ENCODE data around the gene TUBB1. TPM values are rescaled to one million over a fixed set of nuclear protein-coding genes. Genes with fewer than 3 reads are reported as not detected.

The TUBB1 gene
- polyA plus RNA-seq, 4 donors, result 1.5 to 3.4 (median 1.9) TPM

GRCh38 chr20:58988565-58988882 is 30.7 kb upstream of the TUBB1 start:
- DNase-seq (ENCODE audit: low read depth in 4 of 4, low spot score in 3 of 4), result no peak

- DNase-seq (ENCODE audit: low read depth in 4 of 4, low spot score in 3 of 4), result no peak
Measured at GRCh38 chr20:58989196-58989595, 30.0 kb upstream of the TUBB1 start.

- no peak for DNase-seq (ENCODE audit: low read depth in 4 of 4, low spot score in 3 of 4)
Measured at GRCh38 chr20:58990651-58991445, 28.4 kb upstream of the TUBB1 start.

GRCh38 chr20:58991715-58992114 is 27.5 kb upstream of the TUBB1 start:
- no peak for DNase-seq (ENCODE audit: low read depth in 4 of 4, low spot score in 3 of 4)

GRCh38 chr20:58992911-58993310 is 26.3 kb upstream of the TUBB1 start:
- no peak for DNase-seq (ENCODE audit: low read depth in 4 of 4, low spot score in 3 of 4)

GRCh38 chr20:58993332-58994248 is 25.6 kb upstream of the TUBB1 start:
- DNase-seq (ENCODE audit: low read depth in 4 of 4, low spot score in 3 of 4), result no peak

GRCh38 chr20:58994390-58995159 is 24.7 kb upstream of the TUBB1 start:
- DNase-seq (ENCODE audit: low read depth in 4 of 4, low spot score in 3 of 4), result no peak

GRCh38 chr20:58995461-58996225 is 23.6 kb upstream of the TUBB1 start:
- no peak for DNase-seq (ENCODE audit: low read depth in 4 of 4, low spot score in 3 of 4)

GRCh38 chr20:58996226-58996611 is 23.0 kb upstream of the TUBB1 start:
- DNase-seq (ENCODE audit: low read depth in 4 of 4, low spot score in 3 of 4), result no peak

- DNase-seq (ENCODE audit: low read depth in 4 of 4, low spot score in 3 of 4), result no peak
Measured at GRCh38 chr20:58997141-58997770, 22.0 kb upstream of the TUBB1 start.

GRCh38 chr20:58998656-58999055 is 20.6 kb upstream of the TUBB1 start:
- no peak for DNase-seq (ENCODE audit: low read depth in 4 of 4, low spot score in 3 of 4)

- no peak for DNase-seq (ENCODE audit: low read depth in 4 of 4, low spot score in 3 of 4)
Measured at GRCh38 chr20:59000326-59000725, 18.9 kb upstream of the TUBB1 start.

GRCh38 chr20:59001068-59001448 is 18.2 kb upstream of the TUBB1 start:
- no peak for DNase-seq (ENCODE audit: low read depth in 4 of 4, low spot score in 3 of 4)

- DNase-seq (ENCODE audit: low read depth in 4 of 4, low spot score in 3 of 4), result no peak
Measured at GRCh38 chr20:59001449-59002171, 17.6 kb upstream of the TUBB1 start.

GRCh38 chr20:59002388-59002787 is 16.8 kb upstream of the TUBB1 start:
- DNase-seq (ENCODE audit: low read depth in 4 of 4, low spot score in 3 of 4), result no peak

GRCh38 chr20:59002874-59003399 is 16.3 kb upstream of the TUBB1 start:
- DNase-seq (ENCODE audit: low read depth in 4 of 4, low spot score in 3 of 4), result no peak

GRCh38 chr20:59003836-59004492 is 15.3 kb upstream of the TUBB1 start:
- no peak for DNase-seq (ENCODE audit: low read depth in 4 of 4, low spot score in 3 of 4)

- no peak for DNase-seq (ENCODE audit: low read depth in 4 of 4, low spot score in 3 of 4)
Measured at GRCh38 chr20:59004493-59004762, 14.8 kb upstream of the TUBB1 start.
